Brain microvascular endothelial cell (primary cell): ENCODE data around the gene NAT16.
A peak's percentile ranks its signal among the peaks of the same experiment; 100 is the strongest.

Experiments used
- DNase-seq: peaks from one replicate; pipeline ENCODE4 v3.0.0-alpha.2; 2020
- H3K27ac ChIP-seq: fragments of 250-450 bp; sonication (Bioruptor Pico); 2 replicates; pipeline ENCODE4 v1.5.1; 2020; ENCODE audit warnings: mild to moderate bottlenecking, moderate library complexity
- H3K27me3 ChIP-seq: fragments of 250-450 bp; sonication (Bioruptor Pico); replicated peaks from 2 replicates; pipeline ENCODE4 v1.5.1; 2020; ENCODE audit warnings: mild to moderate bottlenecking
- H3K36me3 ChIP-seq: fragments of 250-450 bp; sonication (Bioruptor Pico); replicated peaks from 2 replicates; pipeline ENCODE4 v1.5.1; 2020; ENCODE audit warnings: mild to moderate bottlenecking
- H3K4me3 ChIP-seq: 2 replicates; pipeline ENCODE4 v1.5.1; 2011; ENCODE audit warnings: low read depth, mild to moderate bottlenecking, control low read depth, low read length, moderate library complexity
- in situ Hi-C: cut with HindIII; loops from 2 replicates; pipeline ENCODE4 v1.10.0; 2017; ENCODE audit warnings: low sequenced_read_pairs, low pct_ligation_motif_present
- TF ChIP-seq, protein P1 (sequence below): IDR thresholded peaks from 2 replicates; pipeline ENCODE4 v1.5.1; 2011; ENCODE audit warnings: low read depth, mild to moderate bottlenecking, moderate library complexity, low read length, control low read depth, inconsistent platforms; ENCODE audit errors: missing control alignments

Gene NAT16

DNA sequence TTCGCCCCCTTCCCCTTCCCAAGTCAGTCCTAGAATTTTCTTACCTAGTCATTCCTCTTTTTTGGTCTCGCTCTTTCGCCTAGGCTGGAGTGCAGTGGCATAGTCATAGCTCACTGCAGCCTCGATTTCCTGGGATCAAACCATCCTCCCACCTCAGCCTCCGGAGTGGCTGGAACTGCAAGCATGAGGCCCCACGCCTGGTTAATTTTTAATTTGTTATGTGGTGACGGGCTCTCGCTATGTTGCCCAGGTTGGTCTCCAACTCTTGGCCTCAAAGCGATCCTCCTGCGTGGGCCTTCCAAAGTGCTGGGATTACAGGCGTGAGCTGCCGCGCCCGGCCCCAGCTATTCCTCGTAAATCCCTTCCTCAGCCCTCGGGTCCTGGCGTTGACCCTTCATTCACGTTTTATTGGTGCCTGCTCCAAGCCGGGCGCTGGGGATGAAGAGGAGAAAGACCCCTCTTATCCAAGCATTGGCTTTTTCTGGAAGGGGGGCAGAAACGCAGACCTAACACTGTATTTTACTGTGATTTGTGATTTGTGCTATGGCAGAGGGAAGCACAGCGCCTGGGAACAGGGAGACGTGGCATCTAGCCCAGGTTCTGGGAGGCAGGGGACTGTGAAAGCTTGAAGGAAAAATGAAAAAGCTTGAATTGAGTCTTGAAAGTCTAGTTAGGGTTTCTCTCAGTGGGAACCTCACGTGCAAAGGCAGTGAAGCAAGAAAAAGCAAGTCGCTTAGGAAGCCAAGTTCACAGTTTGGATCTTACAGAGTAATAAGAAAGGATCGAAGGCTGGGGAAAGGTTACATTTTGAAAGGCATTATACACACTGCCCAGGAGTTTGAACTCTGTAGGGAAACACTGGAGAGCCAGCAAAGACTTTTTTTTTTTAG lies 38.4 kb upstream of the NAT16 start:
- in situ Hi-C loops, result no loop called here
- DNase-seq, result no peak
- TF ChIP-seq, protein P1, sequence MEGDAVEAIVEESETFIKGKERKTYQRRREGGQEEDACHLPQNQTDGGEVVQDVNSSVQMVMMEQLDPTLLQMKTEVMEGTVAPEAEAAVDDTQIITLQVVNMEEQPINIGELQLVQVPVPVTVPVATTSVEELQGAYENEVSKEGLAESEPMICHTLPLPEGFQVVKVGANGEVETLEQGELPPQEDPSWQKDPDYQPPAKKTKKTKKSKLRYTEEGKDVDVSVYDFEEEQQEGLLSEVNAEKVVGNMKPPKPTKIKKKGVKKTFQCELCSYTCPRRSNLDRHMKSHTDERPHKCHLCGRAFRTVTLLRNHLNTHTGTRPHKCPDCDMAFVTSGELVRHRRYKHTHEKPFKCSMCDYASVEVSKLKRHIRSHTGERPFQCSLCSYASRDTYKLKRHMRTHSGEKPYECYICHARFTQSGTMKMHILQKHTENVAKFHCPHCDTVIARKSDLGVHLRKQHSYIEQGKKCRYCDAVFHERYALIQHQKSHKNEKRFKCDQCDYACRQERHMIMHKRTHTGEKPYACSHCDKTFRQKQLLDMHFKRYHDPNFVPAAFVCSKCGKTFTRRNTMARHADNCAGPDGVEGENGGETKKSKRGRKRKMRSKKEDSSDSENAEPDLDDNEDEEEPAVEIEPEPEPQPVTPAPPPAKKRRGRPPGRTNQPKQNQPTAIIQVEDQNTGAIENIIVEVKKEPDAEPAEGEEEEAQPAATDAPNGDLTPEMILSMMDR, result no peak
- Histone ChIP-seq H3K27me3 (no peaks in the 10 kb centered on the region), H3K27ac (peak overlapping the region; percentile 38), H3K36me3 (peaks cover 24% of the 10 kb centered on the region), H3K4me3 (peak overlapping the region; percentile 76)

GRCh38 chr7:101217388-101218235 lies 37.5 kb upstream of the NAT16 start, which contains the start of the genes PLOD3 and ZNHIT1:
Gene PLOD3 (minus strand): TSS chr7:101217581. CDS start chr7:101217274, 307 bp downstream.
Gene ZNHIT1 (plus strand): TSS chr7:101218165. CDS start chr7:101218196, 31 bp downstream.
- Histone ChIP-seq H3K36me3 (peaks cover 16% of the 10 kb centered on the region), H3K4me3 (peak within 1 kb of the TSS; percentile 76), H3K27me3 (no peaks in the 10 kb centered on the region), H3K27ac (peak within 1 kb of the TSS; percentile 84)
- DNase-seq, result peak; percentile 97
- in situ Hi-C loops, result no loop called here
- TF ChIP-seq, protein P1, result peak; percentile 6

DNA sequence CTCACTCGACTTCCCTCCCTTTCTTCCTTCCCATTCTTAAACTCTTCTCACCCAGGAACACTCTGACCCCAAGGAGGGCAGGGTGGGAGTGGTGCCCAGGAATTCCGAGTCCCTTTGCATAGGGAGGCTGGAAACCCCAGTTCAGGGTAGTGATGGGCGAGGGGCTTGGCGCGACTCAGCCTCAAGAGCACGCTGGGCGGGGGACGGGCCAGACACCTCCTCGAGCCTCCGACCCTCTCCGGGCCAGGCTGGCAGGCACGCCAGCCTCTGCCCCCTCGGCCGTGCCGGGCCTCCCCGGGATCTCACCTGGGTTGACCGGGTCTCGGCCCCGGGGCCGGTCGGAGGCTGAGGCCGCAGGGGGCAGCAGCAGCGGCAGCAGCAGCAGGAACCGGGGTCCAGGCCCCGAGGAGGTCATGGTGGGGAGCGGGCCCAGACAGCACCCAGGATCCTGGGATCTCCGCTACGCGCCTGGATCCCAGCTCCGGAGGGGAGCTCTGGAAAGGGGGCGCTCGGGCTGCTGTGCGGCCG lies 36.8 kb upstream of the NAT16 start:
- in situ Hi-C loops, result no loop called here
- TF ChIP-seq, protein P1, result no peak
- H3K27ac ChIP-seq, result peak overlapping the region; percentile 84
- DNase-seq, result no peak
- peaks cover 18% of the 10 kb centered on the region for H3K36me3 ChIP-seq
- no peaks in the 10 kb centered on the region for H3K27me3 ChIP-seq
- peak overlapping the region; percentile 76 for H3K4me3 ChIP-seq

- Histone ChIP-seq H3K4me3 (peak overlapping the region; percentile 76), H3K36me3 (peaks cover 24% of the 10 kb centered on the region), H3K27me3 (no peaks in the 10 kb centered on the region), H3K27ac (no peak overlapping the region)
- TF ChIP-seq, protein P1, result no peak
- in situ Hi-C loops, result no loop called here
- peak; percentile 9 for DNase-seq
These were observed 36.1 kb upstream of the NAT16 start for GRCh38 chr7:101216001-101216859.

GRCh38 chr7:101212014-101212413 lies 31.9 kb upstream of the NAT16 start:
- H3K27me3 ChIP-seq, result no peaks in the 10 kb centered on the region
- no peak for DNase-seq
- H3K27ac ChIP-seq, result no peak overlapping the region
- in situ Hi-C loops, result no loop called here
- no peak overlapping the region for H3K4me3 ChIP-seq
- TF ChIP-seq, protein P1, result no peak
- H3K36me3 ChIP-seq, result peaks cover 60% of the 10 kb centered on the region
